HG03571 (cell line): ENCODE data around the gene PPP1R13B.

ENCODE experiments used
- ATAC-seq: cut with Tn5 transposase; IDR thresholded peaks from one replicate; pipeline ENCODE4 v1.9.1; 2021; ENCODE audit not compliant: unreplicated experiment

PPP1R13B gene

GRCh38 chr14:103745424-103745823 is 102.0 kb downstream of the PPP1R13B start:
- no peak for ATAC-seq

DNA sequence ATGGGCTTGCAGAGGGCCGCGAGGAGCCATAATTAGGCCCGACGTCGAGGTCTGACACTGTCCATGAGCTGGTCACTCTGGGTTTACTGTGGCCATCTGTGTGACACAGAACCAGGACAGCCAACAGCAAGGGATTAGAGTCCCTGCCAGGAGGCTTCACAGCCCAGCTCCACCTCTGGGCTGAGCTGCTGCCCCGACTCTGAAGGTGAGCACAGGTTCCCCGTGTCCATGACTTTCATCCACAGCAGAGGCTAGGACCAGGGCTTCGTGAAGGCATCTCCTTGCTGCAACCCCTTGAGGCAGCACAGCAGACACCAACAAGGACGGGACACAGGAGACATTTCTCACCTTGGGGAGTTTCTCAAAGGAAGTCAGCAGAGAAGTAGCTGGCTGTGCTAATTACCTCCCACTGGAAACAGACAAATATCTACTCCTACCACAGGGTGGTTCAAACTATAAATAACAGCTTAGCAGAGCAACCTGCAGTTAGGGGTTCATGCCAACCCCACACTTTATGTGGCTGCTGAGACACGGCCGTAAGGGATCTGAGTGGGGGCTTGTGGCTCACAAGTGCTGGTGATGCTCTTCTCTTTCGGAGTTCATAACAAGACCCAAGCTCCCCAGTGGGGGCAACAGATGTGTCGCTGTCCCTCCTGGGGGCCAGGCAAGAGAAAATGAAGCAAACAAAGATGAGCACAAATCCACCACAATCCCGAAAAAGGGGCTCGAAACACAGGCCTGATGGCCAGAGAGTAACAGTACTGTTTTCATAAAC is 102.6 kb downstream of the PPP1R13B start:
- no peak for ATAC-seq

GRCh38 chr14:103743691-103744090 is 103.7 kb downstream of the PPP1R13B start:
- no peak for ATAC-seq

- no peak for ATAC-seq
Measured at GRCh38 chr14:103742499-103743255, 104.7 kb downstream of the PPP1R13B start.

DNA sequence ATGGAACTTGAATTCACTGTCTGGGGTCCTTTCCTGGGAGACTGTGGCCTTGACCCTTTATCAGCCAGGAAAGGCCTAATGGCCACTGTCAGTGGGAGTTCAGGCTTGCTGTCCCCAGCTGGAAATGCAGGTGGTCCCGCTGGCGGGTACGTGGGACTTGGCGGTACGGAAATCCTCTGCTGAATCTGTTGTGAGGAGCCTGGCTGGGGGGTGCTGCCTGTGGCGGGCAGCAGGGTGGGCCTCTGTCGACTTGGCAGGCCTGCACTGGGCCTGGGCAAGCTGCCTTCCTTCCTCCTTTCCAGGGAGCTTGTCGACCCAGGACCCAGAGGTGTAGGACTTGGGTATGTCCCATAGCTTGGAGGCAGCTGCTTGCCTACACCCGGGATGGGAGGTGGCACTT is 105.5 kb downstream of the PPP1R13B start:
- no peak for ATAC-seq

GRCh38 chr14:103740991-103741689 is 106.2 kb downstream of the PPP1R13B start:
- no peak for ATAC-seq

DNA sequence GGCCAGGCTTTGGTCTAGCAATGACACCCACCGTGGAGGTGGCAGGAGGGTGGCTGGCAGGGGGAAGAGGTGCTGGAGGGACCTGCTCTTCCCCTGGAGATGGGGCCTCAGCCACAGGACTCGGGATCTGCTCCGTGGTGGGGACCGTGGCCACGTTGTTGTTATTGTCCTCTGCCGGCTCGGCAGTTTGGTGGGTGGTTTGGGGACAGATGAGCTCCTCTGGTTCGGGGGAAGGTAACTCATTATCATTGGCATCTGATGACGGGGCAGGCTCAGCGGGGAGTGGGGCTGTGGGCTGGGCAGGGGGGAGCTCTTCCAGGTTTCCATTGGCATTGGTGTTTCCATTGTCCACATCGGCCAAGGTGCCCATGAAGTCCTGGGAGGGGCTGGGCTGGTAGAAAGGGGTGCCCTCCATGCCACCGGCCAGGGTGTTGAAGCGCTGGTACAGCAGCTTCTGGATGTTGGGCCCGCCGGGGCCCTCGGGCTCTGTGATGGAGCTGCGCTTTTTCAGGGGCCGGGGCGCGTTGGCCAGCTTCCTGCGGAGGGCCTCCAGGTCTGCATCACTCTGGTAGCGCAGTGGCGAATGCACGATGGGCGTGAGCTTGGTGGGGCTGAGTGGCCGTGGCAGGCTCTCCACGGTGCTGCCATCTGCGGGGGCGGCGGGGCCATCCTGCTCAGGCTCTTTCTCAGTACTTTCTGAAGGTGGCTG is 107.4 kb downstream of the PPP1R13B start:
- no peak for ATAC-seq

DNA sequence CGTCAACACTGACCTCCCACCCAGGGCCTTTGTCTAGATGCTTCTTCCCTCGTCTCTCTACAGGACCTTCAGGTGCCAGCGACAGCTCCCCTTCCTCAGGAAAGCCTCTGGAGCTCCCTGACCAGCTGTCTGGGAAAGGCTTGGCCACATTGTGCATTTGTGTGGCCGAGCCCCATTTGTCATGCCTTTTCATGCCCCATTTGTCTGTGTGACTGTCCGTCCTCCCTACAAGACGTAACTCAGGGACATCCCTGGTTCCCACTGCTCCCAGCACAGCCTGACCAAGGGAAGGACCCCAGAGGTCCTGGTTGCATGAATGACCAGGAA is 107.9 kb downstream of the PPP1R13B start:
- no peak for ATAC-seq

- no peak for ATAC-seq
Measured at GRCh38 chr14:103738701-103739451, 108.5 kb downstream of the PPP1R13B start.

- no peak for ATAC-seq
Measured at GRCh38 chr14:103738166-103738565, 109.2 kb downstream of the PPP1R13B start.

DNA sequence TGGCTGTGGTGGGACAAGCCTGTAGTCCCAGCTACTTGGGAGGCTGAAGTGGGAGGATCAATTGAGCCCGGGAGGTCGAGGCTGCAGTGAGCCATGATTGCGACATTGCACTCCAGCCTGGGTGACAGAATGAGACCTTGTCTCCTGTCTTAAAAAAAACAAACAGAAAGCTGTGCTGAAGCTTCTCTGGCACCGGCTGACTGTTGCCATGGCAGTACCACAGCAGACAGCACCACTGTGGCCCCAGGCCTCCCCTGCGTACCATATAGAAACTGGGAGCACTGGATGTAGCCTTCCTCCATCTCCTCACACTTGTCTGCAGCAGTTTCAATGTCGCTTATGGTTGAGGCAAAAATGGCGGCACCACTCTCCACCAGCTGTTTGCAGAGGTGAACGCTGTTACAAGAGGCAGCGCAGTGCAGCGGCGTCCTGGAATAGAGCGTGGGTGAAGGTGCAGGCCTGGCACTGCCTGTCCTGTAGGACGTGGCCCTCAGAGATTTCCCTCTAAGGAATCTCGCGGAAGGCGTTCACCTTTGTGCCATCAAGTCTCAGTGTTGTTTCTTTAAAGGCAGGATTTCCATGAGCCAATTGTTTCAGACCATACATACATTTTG is 109.8 kb downstream of the PPP1R13B start:
- no peak for ATAC-seq

DNA sequence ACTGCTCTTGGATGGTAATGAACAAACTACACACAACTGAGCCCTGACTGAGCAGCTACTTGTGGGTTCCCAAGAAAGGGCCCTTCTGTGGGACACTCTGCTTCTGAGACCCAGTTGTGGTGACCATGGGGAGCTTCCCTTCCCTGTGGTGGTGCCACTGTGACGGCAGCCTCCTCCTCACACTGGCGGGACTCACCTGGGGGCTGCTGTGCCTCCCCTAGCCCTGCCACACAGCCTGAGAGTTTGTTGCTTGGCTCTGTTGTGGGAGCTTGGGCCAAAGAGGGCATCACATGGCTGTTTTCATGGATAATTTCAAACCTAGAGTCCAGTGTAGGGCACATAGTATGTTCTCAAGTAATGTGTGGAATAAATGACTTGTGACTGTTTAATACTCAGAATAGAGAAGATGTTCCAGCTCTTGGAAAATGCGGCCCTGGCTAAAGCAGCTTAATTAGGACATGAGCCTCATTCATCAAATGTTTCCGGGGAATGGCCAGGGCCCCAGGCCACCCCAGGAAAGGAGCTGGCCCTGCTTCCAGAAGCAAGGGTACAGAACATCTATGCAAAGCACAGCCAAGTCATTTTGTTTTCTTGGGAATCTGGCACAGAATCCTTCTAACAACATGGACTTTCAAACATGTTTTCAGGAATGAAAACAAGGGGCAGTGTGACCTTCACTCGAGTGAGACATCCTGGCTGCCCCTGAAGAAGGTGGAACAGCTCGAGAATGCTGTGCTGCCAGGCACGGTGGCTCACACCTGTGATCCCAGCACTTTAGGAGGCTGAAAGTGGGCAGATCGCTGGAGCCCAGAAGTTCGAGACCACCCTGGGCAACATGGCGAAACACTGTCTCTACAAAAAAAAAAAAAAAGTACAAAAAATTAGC is 110.6 kb downstream of the PPP1R13B start:
- ATAC-seq, result no peak

DNA sequence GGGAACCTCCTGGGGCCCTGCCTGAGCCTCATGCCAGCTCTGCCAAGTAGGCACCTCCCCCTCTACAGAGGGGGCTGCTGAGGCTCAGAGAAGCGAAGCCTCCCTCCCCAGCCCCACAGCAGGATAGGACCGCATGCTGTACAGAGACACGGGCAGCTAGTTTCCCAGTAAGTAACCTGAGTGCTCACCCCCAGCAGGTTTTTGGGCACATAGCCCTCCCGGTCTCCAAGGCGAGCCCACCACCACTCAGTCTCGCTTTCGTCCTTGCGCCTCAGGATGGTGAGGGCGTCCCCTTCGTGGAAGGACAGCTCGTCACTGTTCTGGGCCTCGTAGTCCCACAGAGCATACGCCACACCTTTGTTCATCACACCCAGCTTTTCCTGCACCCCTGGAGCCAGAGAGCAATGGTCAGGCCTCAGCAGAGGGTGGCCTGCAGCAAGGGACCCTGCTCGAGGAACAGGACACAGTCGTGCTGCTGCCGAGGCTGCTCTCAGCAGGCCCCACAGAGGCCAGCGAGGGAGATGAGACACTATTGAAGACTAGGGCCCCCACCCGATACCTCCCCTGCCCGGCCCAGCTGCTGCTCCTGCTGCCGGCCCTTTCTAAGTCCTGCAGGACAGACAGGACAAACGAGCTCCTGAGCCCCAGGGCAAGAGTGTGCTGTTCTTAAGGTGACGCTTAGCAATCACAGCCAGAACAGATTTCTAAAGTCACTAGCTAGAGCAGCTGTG is 111.4 kb downstream of the PPP1R13B start:
- no peak for ATAC-seq

- no peak for ATAC-seq
Measured at GRCh38 chr14:103735439-103735814, 111.9 kb downstream of the PPP1R13B start.

GRCh38 chr14:103735022-103735421 is 112.4 kb downstream of the PPP1R13B start:
- no peak for ATAC-seq

DNA sequence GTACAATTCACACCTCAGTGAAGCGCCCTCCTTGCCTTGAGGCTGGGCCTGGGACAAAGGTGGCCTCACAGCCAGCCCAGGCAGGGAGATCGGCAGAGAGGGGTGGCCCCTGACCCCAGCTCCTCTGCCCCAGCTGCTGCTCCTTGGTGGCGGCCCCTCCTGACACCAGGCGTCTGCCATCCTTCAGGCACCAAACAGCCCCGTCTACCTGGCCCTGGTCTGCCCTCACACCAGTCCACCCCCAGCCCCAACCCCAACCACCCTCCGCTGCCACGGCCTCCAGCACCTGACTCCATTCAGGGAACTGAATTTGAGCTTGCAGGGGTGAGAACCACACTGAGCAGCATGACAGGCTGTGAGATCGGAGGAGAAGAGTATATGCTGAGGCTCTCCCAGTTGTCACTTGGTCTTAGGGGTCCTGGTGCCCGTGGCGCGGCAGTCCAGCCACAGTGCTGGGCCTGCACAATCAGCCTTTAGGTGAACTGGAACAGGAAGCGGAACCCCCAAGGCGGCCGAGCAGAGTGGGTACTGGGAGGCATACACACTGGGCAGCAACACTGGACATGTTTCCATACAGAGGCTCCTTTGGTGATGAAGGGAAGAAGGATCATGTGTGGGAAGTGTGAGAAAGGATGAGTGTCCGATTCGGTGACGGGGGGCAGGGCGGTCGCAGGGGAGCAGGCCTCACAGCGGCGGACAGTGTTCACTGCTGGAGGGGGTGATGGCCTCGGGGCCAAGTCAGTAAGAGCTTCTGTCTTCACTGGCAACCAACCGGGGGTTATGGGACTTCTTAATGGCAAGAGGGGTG is 113.1 kb downstream of the PPP1R13B start:
- no peak for ATAC-seq

- ATAC-seq, result no peak
Measured at GRCh38 chr14:103733651-103734050, 113.7 kb downstream of the PPP1R13B start.
